Muscle of leg (tissue), 16 donors: ENCODE results near the gene PAGE5. TPM values are rescaled to one million over a fixed set of nuclear protein-coding genes. Genes with fewer than 3 reads are reported as not detected.

ENCODE experiments used
- DNase-seq: peaks from one replicate; pipeline ENCODE4 v3.0.0; 2013
- H3K27ac ChIP-seq: one replicate; pipeline ENCODE4 v1.5.1; 2013; ENCODE audit warnings: mild to moderate bottlenecking, low read length, control low read depth
- H3K27me3 ChIP-seq: one replicate; pipeline ENCODE4 v1.6.1; 2013; ENCODE audit warnings: low read length; ENCODE audit not compliant: control insufficient read depth, insufficient read depth
- H3K36me3 ChIP-seq: one replicate; pipeline ENCODE4 v1.6.1; 2013; ENCODE audit warnings: low read length; ENCODE audit not compliant: control insufficient read depth, insufficient read depth
- H3K4me1 ChIP-seq: one replicate; pipeline ENCODE4 v1.6.1; 2013; ENCODE audit warnings: low read length; ENCODE audit not compliant: control insufficient read depth, insufficient read depth
- H3K4me3 ChIP-seq: one replicate; pipeline ENCODE4 v1.5.1; 2013; ENCODE audit warnings: low read length, control low read depth
- H3K9me3 ChIP-seq: replicated peaks from 2 replicates; pipeline ENCODE4 v1.6.1; 2013; ENCODE audit warnings: low read depth, low read length; ENCODE audit not compliant: control insufficient read depth
- WGBS: methylation state at CpG from one replicate; pipeline ENCODE4 v1.1.5; 2013; ENCODE audit warnings: missing lambda C conversion rate; ENCODE audit not compliant: insufficient coverage; 5-methylcytosine and 5-hydroxymethylcytosine counted together
- long read RNA-seq, 11 donors: transcript quantifications; one replicate each; lab custom pipeline, GENCODE V29; 2026
- polyA plus RNA-seq, 8 donors: library from polyadenylated mRNA; unstranded; fragments of 120-200 nt; gene quantifications; one replicate each; pipeline versions ENCODE4 v1.2.1 to v1.2.3, GENCODE V29; 2013; ENCODE audit warnings: inconsistent platforms in 1 of 8, low replicate concordance in 1 of 8; ENCODE audit not compliant: insufficient read length in 8 of 8, insufficient read depth in 1 of 8
- total RNA-seq: library from RNA; stranded (reverse); fragments of 120-200 nt; gene quantifications from one replicate; pipeline ENCODE4 v1.2.4, GENCODE V29; 2013

Gene PAGE5, protein sequence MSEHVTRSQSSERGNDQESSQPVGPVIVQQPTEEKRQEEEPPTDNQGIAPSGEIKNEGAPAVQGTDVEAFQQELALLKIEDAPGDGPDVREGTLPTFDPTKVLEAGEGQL
- total RNA-seq, result not detected
- polyA plus RNA-seq, result not detected
- long read RNA-seq, donor 1, result 0 reads
- long read RNA-seq, donor 2, result 0 reads
- long read RNA-seq, donor 3, result 0 reads
- long read RNA-seq, donor 4, result 0 reads
- long read RNA-seq, donor 5, result 0 reads
- long read RNA-seq, donor 6, result 0 reads
- long read RNA-seq, donor 7, result 0 reads
- long read RNA-seq, donor 8, result 0 reads
- long read RNA-seq, donor 9, result 0 reads
- long read RNA-seq, donor 10, result 0 reads
- long read RNA-seq, donor 11, result 0 reads

DNA sequence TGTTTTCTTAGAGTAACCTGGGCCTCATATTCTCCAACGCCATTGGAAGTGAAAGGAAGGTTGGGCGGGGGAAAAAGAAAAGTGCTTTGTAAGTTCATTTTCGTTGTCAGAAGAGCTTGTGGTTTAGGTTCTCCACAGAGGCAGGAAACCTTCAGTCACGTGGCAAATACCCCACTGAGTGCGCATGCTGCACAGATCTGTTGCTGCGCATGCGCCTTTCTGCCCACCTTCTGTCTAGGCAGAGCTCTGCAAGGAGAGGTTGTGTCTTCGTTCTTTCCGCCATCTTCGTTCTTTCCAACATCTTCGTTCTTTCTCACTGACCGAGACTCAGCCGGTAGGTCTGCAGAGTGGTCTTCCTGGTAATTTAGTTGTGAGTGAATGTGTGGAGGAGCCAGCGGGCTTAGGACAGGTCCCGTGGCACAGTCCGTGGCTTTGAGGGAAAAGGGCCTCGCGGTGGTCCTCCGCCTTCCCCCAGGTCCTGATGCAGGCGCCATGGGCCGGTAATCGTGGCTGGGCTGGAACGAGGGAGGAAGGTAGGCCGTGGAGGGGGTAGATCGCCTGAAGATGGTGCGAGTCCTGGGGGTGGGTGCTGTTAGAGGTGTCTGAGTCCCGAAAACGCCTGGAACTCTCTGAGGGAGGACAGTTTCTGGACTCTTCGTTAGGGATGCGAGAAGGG is at the start of gene PAGE5:
PAGE5 (plus strand) TSS at position 228 of the 676 bp plus-strand sequence. CDS start 1,037 bp downstream, outside the sequence.
- Histone ChIP-seq H3K4me1 (no peaks in the 10 kb centered on the region), H3K9me3 (no peaks in the 10 kb centered on the region), H3K4me3 (no peak within 1 kb of the TSS), H3K27me3 (no peaks in the 10 kb centered on the region), H3K36me3 (no peaks in the 10 kb centered on the region), H3K27ac (no peak within 1 kb of the TSS)
- WGBS, result 82% methylated on average over 27 of the region's 30 CpGs
- no peak for DNase-seq

DNA sequence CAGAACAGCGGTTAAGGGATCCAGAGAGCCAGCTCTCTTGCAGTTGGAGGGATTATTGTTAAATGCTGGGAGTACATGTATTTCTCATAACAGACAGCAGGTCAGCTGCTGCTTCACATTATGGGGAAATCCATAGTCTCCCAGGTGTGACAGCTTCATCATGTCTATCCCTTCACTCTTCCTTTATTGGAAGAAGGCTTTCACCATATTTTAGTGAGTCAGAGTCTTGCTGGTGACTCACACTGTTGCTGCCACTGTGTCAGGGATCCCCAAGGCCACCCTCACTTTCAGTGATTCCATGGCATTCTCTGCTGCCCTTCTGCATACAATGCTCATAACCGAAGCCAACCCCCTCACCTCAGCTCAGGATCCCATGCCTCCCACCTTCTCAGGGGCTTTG is 32.9 kb upstream of the PAGE5 start:
- Histone ChIP-seq H3K27me3 (peaks cover 5% of the 10 kb centered on the region), H3K27ac (no peak overlapping the region), H3K4me1 (no peaks in the 10 kb centered on the region), H3K4me3 (no peak overlapping the region), H3K9me3 (no peaks in the 10 kb centered on the region), H3K36me3 (no peaks in the 10 kb centered on the region)
- no peak for DNase-seq
- WGBS, result 55% methylated on average over 1 of the region's 2 CpGs

DNA sequence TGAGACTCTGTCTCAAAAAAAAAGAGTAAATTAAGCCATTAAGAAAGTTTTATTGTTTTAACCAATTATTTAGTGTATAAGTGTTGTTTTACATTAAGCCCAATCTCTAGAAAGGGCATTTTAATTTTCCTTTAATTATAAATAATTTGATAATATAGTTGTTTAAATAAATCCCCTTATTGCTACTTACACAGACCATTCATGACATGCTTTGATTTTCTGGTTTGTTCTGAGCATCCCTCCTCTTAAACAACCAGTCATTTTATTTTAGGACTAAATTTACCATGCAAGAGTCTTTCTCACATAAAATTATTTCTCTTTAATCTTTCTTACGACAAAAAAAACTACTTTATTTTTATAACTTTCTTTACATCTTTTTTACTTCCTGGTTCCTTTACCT is 23.5 kb upstream of the PAGE5 start:
- peaks cover 2% of the 10 kb centered on the region for H3K9me3 ChIP-seq
- no peaks in the 10 kb centered on the region for H3K4me1 ChIP-seq
- no peak overlapping the region for H3K4me3 ChIP-seq
- no peaks in the 10 kb centered on the region for H3K27me3 ChIP-seq
- WGBS, result no CpG with 5 or more reads among the region's 1 CpG
- H3K36me3 ChIP-seq, result no peaks in the 10 kb centered on the region
- no peak for DNase-seq
- no peak overlapping the region for H3K27ac ChIP-seq

DNA sequence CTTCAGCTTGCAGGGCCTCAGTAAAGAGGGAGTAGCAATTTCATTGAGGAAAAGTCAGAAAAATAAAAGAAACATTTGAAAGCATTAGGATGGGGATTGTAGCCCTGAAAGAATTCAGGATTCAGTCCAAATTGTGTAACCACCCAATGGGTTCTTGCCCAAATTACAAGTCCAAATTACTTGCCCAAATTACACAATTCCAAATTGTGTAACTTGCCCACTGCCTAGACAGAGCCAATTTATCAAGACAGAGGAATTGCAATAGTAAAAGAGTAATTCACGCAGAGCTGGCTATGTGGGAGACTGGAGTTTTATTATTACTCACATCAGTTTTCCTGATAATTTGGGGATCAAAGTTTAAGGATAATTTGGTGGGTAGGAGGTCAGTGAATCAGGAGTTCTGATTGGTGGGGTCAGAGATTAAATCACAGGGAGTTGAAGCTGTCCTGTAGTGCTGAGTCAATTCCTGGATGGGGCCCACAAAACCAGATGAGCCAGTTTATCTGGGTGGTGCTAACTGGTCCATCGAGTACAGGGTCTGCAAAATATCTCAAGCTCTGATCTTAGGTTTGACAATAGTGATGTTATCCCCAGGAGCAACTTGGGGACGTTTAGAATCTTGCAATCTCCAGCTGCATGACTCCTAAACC is 18.1 kb upstream of the PAGE5 start:
- H3K9me3 ChIP-seq, result no peaks in the 10 kb centered on the region
- H3K36me3 ChIP-seq, result no peaks in the 10 kb centered on the region
- H3K4me1 ChIP-seq, result no peaks in the 10 kb centered on the region
- WGBS, result no CpG with 5 or more reads among the region's 3 CpGs
- no peak overlapping the region for H3K4me3 ChIP-seq
- H3K27ac ChIP-seq, result no peak overlapping the region
- H3K27me3 ChIP-seq, result no peaks in the 10 kb centered on the region
- no peak for DNase-seq

DNA sequence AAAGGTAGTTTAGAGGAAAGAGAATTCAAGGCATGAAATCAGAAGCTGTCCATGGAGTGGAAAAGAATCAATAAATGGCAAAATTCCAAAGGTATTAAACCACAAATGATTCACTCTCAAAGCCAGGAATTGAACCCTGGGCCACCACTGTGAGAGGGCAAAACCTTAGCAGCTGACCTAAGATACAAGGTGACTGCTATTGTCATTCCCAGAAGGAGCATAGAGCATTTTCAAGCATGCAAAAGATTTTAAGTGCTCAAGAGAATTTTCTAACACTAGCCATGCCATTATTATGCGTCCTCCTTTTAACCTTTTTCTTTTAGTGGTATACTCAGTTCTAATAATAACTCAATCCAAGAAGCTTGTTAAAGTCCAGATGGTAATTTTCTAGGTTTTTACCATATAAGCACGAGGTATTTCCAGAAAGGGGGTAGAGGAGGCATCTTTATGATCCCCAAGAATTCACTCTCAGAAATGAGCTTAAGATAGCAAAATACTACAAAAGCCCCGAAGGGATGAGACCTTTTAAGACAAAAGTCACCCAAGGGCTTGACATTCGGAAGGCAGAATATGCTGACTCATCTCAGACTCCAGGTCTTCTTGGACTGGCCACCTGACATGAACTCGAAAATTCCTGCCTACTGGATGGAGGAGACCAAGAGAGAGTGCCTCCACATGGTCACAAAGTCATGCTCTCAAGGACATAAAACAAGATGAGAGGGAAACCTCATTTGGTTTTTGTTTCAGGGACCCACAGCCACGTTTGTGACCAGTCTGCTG is 13.8 kb upstream of the PAGE5 start:
- no peaks in the 10 kb centered on the region for H3K9me3 ChIP-seq
- H3K4me1 ChIP-seq, result no peaks in the 10 kb centered on the region
- H3K27ac ChIP-seq, result no peak overlapping the region
- no peaks in the 10 kb centered on the region for H3K27me3 ChIP-seq
- H3K36me3 ChIP-seq, result no peaks in the 10 kb centered on the region
- no peak overlapping the region for H3K4me3 ChIP-seq
- WGBS, result 51% methylated on average over 3 of the region's 6 CpGs
- DNase-seq, result no peak

DNA sequence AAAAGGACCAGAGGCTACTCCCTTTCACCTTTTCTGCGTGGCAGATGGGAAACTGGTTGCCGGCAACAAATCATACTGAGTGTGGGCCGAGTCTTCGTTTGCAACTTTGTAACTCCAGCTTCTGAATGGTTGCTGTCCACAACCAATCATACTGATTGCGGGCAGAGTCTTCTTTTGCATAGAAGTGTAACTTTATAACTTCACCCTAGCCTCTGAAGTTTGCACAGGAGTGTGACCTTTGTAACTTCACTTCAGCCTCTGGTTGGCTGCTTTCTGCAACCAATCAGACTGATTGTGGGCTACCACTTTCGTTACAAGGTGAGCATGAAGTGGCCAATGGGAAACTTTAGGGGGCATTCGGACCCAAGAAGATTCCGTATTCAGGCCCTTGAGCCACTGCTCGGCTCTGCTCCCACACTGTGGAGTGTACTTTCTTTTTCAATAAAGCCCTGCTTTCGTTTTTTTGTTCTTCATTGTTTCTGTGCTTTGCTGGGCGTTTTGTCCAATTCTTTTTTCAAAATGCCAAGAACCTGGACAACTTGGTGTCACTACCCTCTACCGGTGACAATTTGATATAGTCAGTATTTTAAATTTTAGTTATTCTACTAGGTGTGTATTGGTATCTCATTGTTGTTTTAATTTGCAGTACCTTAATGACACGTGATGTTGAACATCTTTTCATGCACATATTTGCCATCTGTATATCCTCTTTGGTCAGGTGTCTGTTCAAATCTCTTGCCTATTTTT is 9.0 kb upstream of the PAGE5 start:
- no peak overlapping the region for H3K27ac ChIP-seq
- no peaks in the 10 kb centered on the region for H3K4me1 ChIP-seq
- DNase-seq, result no peak
- no peaks in the 10 kb centered on the region for H3K27me3 ChIP-seq
- H3K4me3 ChIP-seq, result no peak overlapping the region
- no peaks in the 10 kb centered on the region for H3K36me3 ChIP-seq
- H3K9me3 ChIP-seq, result no peaks in the 10 kb centered on the region
- WGBS, result 78% methylated on average over 7 of the region's 13 CpGs

DNA sequence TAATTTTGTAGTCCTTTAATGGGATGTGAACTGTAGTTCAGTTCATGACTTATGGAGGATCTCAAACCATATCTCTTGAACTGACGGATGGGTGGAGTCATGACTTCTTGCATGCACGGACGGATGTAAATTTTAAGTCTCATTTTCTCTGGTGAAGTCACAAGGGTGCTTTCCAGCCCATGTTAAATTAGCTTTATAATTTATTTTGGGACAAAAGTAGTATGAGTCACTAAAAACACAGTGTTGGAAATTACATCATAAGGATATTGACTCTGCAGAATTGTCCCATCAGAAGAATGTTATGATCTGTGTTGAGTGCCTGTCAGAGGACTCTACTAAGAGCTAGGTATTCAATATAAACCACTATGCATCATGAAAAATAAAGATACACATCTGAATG is 6.8 kb upstream of the PAGE5 start:
- Histone ChIP-seq H3K27ac (no peak overlapping the region), H3K4me1 (no peaks in the 10 kb centered on the region), H3K4me3 (no peak overlapping the region), H3K36me3 (no peaks in the 10 kb centered on the region), H3K9me3 (no peaks in the 10 kb centered on the region), H3K27me3 (no peaks in the 10 kb centered on the region)
- no CpG with 5 or more reads among the region's 3 CpGs for WGBS
- no peak for DNase-seq

DNA sequence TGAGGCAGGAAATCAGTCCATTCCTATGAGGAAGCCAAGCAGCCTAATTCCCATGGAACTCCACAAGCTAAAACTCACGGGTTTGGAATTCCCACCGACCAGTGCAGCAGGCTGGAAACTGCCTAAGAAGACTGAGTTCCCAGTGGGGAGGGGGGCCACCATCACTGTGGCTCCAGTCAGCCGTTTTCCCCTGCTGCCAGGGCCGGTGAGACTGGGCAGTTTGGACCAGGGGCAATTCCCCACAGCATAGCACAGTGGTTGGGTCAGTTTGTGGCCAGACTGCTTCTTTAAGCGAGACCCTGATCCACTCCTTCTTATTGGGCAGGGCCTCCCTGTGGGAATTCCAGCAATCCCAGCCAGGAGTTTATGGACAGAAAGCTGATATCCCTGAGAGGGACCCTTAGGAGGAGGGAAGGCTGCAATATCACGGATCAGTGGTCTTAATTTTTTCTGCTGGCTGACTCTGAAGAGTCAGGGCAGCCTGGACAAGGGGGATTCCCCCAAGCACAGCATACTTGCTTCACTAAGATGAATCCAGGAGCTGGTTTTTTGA is 20.7 kb downstream of the PAGE5 start:
- no peaks in the 10 kb centered on the region for H3K4me1 ChIP-seq
- DNase-seq, result no peak
- H3K27me3 ChIP-seq, result peaks cover 2% of the 10 kb centered on the region
- no peak overlapping the region for H3K4me3 ChIP-seq
- 54% methylated on average over 4 of the region's 6 CpGs for WGBS
- H3K27ac ChIP-seq, result no peak overlapping the region
- H3K9me3 ChIP-seq, result peaks cover 7% of the 10 kb centered on the region
- H3K36me3 ChIP-seq, result no peaks in the 10 kb centered on the region

DNA sequence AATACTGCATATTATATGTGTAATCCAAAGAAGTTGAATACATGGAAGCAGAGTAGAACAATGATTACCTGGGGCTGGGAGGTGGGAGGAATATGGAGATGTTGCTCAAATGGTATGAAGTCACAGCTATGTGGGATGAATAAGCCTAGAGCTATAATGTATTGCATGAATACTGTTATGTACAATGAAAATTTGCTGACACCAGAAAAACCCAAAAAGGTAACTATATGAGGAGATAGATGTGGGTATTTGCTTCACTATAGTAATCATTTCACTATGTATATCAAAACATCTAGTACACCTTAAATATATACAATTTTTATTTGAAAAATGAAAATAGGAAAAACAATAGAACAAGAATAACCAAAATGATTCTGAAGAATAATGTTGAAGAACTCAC is 33.4 kb downstream of the PAGE5 start:
- H3K27me3 ChIP-seq, result no peaks in the 10 kb centered on the region
- H3K9me3 ChIP-seq, result peaks cover 2% of the 10 kb centered on the region
- H3K27ac ChIP-seq, result no peak overlapping the region
- no peaks in the 10 kb centered on the region for H3K4me1 ChIP-seq
- no peaks in the 10 kb centered on the region for H3K36me3 ChIP-seq
- H3K4me3 ChIP-seq, result no peak overlapping the region
- no peak for DNase-seq
